ENCODE results near the gene GRIK4. TPM values are rescaled to one million over a fixed set of nuclear protein-coding genes. Genes with fewer than 3 reads are reported as not detected.
"Not testable (repeated sequence)": the region's sequence is repeated elsewhere in the genome, so short reads cannot be mapped to it uniquely, and the experiment has no call there.

The GRIK4 gene
- polyA plus RNA-seq, result under 1 TPM; under 0.01 to 0.15 (median 0.01) TPM

- H3K27ac ChIP-seq (ENCODE audit: low read depth, low read length), result no peak within 1 kb of the TSS
- 0 to 1% (median 1%) methylated on average over 21 to 94 of the region's 95 CpGs for WGBS, 3 donors
Observed at GRCh38 chr11:120511116-120511819, at the start of gene GRIK4. Gene GRIK4, plus strand, starts transcription at chr11:120511748. Its CDS starts 148,571 bp downstream, at chr11:120660319.

GRCh38 chr11:120462825-120463224 is 48.7 kb upstream of the GRIK4 start:
- no peak overlapping the region for H3K27ac ChIP-seq (ENCODE audit: low read depth, low read length)
- 94 to 100% (median 97%) methylated on average over 2 of the region's 2 CpGs for WGBS, 3 donors

- no peak overlapping the region for H3K27ac ChIP-seq (ENCODE audit: low read depth, low read length)
- 86 to 95% (median 91%) methylated on average over 6 of the region's 6 CpGs for WGBS, 3 donors
Observed at GRCh38 chr11:120465921-120466534, 45.5 kb upstream of the GRIK4 start.

DNA sequence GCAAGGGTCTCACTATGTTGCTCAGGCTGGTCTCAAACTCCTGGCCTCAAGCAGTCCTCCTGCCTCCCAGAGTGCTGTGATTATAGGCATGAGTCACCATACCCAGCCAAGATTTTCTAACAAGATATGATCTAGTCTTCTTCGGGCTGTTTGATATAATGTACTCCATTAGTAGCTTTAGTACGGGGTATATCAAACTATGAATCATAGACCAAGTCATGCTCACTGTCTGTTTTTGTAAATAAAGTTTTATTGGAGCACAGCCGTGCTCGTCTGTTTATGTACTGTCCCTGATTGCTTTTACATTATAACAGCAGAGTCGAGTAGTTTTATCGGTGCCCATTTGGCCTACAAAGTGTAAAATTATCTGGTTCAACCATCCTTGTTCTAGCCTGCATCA is 43.9 kb upstream of the GRIK4 start:
- H3K27ac ChIP-seq (ENCODE audit: low read depth, low read length), result no peak overlapping the region
- 94 to 98% (median 95%) methylated on average over 6 of the region's 6 CpGs for WGBS, 3 donors

DNA sequence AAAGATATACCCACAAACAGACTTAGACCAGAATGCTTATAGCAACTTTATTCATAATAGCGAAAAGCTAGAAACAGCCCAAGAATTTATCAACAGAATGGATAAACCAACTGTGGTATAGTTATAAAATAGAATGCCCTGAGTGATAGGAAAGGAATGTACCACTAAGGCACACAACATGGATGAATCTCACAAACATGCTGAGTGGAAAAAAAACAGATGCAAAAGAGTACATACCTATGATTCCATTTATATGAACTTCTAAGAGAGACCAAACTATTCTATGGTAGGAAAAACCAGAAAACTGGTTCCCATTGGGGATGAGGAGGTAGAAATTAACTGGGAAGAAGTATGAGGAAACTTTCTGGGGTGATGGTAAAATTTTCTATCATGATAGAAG is 40.4 kb upstream of the GRIK4 start:
- WGBS, 3 donors, result 97 to 100% (median 98%) methylated on average over 1 of the region's 1 CpG
- no peak overlapping the region for H3K27ac ChIP-seq (ENCODE audit: low read depth, low read length)

DNA sequence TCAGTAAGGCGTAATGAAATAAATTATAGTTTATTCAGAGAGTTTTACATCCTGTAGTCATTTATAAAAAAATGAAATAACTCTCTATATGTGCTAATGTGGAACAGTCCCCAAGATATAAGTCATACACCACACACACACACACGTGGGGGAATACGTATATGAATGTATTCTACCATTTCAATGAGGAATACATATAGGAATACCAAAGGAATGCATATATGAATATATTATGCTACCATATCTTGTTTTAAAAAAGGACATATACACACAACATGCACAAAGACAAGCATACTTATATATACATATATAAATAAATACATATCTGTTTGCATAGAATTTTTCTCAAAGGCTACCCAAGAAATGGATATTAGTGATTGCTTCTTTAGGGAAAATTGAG is 39.6 kb upstream of the GRIK4 start:
- H3K27ac ChIP-seq (ENCODE audit: low read depth, low read length), result no peak overlapping the region
- WGBS, 3 donors, result 93 to 96% (median 94%) methylated on average over 3 of the region's 3 CpGs

GRCh38 chr11:120473503-120473902 is 38.0 kb upstream of the GRIK4 start:
- 89 to 91% (median 90%) methylated on average over 3 of the region's 3 CpGs for WGBS, 3 donors
- H3K27ac ChIP-seq (ENCODE audit: low read depth, low read length), result no peak overlapping the region

- H3K27ac ChIP-seq (ENCODE audit: low read depth, low read length), result no peak overlapping the region
- 89 to 95% (median 90%) methylated on average over 6 of the region's 6 CpGs for WGBS, 3 donors
Observed at GRCh38 chr11:120482149-120482548, 29.4 kb upstream of the GRIK4 start.

DNA sequence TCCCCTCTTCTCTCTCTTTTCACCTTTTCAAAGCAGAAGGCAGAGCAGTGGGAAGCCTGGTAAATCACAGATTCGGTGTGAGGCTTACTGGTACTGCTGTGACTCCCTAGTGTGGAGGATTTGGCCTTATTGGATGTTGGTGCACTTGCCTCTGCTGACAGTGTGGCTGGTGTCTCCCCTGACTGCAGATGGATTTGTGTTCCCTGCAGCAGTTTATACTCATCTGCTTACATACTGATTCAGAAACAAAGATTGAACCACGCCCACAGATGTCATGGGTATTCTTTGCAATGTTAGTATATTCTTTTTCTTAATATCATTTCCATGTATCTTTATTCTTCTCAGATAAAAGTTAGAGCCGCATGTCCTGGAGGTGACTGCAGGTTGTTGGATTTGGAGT is 26.8 kb upstream of the GRIK4 start:
- no peak overlapping the region for H3K27ac ChIP-seq (ENCODE audit: low read depth, low read length)
- WGBS, 3 donors, result 68 to 88% (median 83%) methylated on average over 3 of the region's 3 CpGs

- no peak overlapping the region for H3K27ac ChIP-seq (ENCODE audit: low read depth, low read length)
- 91 to 94% (median 91%) methylated on average over 5 of the region's 5 CpGs for WGBS, 3 donors
Observed at GRCh38 chr11:120486138-120486537, 25.4 kb upstream of the GRIK4 start.

- 92 to 95% (median 93%) methylated on average over 1 of the region's 1 CpG for WGBS, 3 donors
Observed at GRCh38 chr11:120489799-120490198, 21.7 kb upstream of the GRIK4 start.

DNA sequence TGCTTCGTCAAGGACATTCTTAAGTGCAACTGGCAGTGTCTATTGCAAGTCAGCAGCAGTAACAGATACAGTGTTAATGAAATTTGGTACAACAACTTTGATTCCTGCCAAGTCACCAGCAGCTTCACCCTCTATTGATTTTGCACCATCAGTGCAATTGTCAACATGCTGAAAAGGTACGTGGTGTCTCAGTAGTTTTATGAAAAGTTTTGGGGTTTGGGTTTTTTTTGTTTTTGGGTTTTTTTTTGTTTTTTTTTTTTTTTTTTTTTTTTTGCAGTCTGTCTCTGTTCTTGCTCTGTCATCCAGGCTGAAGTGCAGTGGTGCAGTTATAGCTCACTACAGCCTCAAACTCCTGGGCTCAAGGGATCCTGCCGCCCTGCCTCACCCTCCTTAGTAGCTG is 19.1 kb upstream of the GRIK4 start:
- H3K27ac ChIP-seq (ENCODE audit: low read depth, low read length), result no peak overlapping the region
- WGBS, 3 donors, result 63 to 74% (median 72%) methylated on average over 3 of the region's 3 CpGs

More at GRCh38 chr11:120489799-120490198, 21.7 kb upstream of the GRIK4 start:
- no peak overlapping the region for H3K27ac ChIP-seq (ENCODE audit: low read depth, low read length)

- WGBS, 3 donors, result 53 to 54% (median 53%) methylated on average over 2 of the region's 2 CpGs
Observed at GRCh38 chr11:120494595-120494994, 17.0 kb upstream of the GRIK4 start.

GRCh38 chr11:120499088-120499487 is 12.5 kb upstream of the GRIK4 start:
- 86 to 91% (median 90%) methylated on average over 8 of the region's 8 CpGs for WGBS, 3 donors
- H3K27ac ChIP-seq (ENCODE audit: low read depth, low read length), result no peak overlapping the region

More at GRCh38 chr11:120494595-120494994, 17.0 kb upstream of the GRIK4 start:
- no peak overlapping the region for H3K27ac ChIP-seq (ENCODE audit: low read depth, low read length)

DNA sequence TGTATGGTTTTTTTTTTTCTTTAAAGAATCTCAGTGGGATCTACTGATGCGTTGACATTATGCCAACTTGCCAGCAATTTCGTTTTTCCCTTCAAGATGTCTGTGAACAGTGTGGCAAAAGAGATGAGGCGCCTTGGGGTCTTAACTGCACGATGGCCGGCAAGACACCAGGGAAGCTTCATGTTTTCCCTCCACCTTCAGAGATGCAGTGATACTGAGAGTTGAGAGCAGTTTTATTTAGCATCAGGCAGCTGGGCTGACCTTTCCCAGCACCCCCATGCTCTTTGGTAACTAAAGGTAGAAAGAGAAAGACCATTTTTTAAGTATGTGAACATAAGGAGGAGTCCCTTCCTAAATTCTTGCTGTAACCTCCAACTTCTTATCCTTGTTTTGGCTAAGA is 11.7 kb upstream of the GRIK4 start:
- WGBS, 3 donors, result 70 to 81% (median 80%) methylated on average over 5 of the region's 5 CpGs
- H3K27ac ChIP-seq (ENCODE audit: low read depth, low read length), result no peak overlapping the region

- no peak overlapping the region for H3K27ac ChIP-seq (ENCODE audit: low read depth, low read length)
- 44 to 59% (median 50%) methylated on average over 14 of the region's 14 CpGs for WGBS, 3 donors
Observed at GRCh38 chr11:120500414-120501071, 11.0 kb upstream of the GRIK4 start.

GRCh38 chr11:120501440-120501839 is 10.1 kb upstream of the GRIK4 start:
- no peak overlapping the region for H3K27ac ChIP-seq (ENCODE audit: low read depth, low read length)
- WGBS, 3 donors, result 35 to 57% (median 53%) methylated on average over 2 of the region's 2 CpGs

- WGBS, 3 donors, result 47 to 73% (median 72%) methylated on average over 5 of the region's 5 CpGs
Observed at GRCh38 chr11:120501976-120502755, 9.4 kb upstream of the GRIK4 start.

DNA sequence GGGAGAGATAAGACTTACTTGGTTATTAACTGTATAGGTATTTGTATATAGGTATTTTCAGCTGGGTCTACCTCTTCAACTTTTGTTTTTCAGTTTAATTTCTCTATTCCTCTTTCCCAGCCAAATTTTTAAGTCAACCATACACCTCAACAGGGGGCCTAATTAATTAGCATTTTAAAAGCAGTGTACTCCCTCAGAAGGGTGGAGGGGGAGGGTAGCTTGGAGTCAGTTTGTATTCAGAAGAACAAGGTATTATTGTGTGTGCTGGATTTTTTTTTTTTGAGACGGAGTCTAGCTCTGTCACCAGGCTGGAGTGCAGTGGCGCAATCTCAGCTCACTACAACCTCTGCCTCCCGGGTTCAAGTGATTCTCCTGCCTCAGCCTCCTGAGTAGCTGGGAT is 8.0 kb upstream of the GRIK4 start:
- 49 to 71% (median 65%) methylated on average over 3 of the region's 3 CpGs for WGBS, 3 donors

More at GRCh38 chr11:120501976-120502755, 9.4 kb upstream of the GRIK4 start:
- H3K27ac ChIP-seq (ENCODE audit: low read depth, low read length), result no peak overlapping the region

More for the DNA sequence above, 8.0 kb upstream of the GRIK4 start:
- H3K27ac ChIP-seq (ENCODE audit: low read depth, low read length), result not testable (repeated sequence)
